Stimulated activated CD8-positive, alpha-beta memory T cell treated with anti-CD3 and anti-CD28 coated beads, Interleukin-12 subunit alpha, Interleukin-12 subunit beta, amount 100 ng/mL, for 4 hours (primary cell): ENCODE measurements around the gene ALCAM.
A peak's percentile ranks its signal among the peaks of the same experiment; 100 is the strongest.

Experiments used
- DNase-seq: peaks from one replicate; pipeline ENCODE4 v3.0.0-alpha.2; 2020; ENCODE audit warnings: low read depth

ALCAM gene

DNA sequence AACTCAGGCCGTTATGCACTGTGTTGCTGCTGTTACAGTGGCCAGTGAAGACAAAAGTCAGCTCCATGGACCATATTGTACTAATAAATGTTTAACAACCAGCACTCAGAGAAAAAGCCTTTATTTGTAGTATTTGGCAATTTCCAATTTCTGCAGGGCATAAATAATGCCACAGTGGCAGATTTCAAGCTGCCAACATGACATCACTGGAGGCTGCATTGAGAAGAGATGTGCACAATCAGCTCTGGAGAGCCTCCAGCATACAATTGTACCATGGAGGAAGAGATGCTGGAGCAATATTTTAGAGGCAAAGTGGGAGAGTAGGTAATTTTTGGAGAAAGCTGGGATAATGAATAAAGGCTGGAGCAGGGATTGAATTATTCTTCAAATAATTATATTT, 9.7 kb upstream of the ALCAM start:
- DNase-seq = no peak

DNA sequence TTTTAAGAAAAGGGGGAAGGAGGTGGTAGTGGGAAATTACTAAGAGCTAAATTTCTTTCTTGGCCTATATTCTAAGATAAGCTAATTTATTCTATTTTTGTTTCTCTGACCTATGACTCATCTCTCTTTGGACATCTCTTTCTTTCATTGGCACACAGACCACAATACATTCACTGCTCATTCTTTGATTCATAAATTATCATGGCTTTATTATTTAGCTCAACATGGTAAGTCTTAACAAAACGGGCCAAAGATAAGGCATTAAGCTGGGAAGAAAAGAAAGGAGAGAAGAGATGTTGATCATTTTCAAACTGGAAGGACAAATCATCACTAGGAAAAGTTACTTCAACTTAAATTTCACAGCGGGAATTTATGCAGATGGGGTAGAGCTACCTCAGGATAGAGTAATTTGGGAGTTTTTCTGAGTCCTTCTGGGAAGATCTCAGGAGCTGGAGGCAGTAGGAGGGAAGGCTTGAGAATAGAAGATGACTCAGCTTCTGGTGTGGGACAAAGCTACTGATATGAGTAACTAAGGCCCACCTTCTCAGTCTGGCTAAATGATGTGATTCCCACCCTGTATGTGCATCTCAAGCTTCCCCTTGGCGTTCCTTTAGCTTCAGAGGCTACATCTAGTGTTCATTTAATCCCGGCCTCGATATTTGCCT, 7.5 kb upstream of the ALCAM start:
- DNase-seq = no peak

GRCh38 chr3:105360003-105360402, 6.7 kb upstream of the ALCAM start:
- DNase-seq = no peak

GRCh38 chr3:105362021-105362665, 4.6 kb upstream of the ALCAM start:
- DNase-seq = no peak

DNA sequence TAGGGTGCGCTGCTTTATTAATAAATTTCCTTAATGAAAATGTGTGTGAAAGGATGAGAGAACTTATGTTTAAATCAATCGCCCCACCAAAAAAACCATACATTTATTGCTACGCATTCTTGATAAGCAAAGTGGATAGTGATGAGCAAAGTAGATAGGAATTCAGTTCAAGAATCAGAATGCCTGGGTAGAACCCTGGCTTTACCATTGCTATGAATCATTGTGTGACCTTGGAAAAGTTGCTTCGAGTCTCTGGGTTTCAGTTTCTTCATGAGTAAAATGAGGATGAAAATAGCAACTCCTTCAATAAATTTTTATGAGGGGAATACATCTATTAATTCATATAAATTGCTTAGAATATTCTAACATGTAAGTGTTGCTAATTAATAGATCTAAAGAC, 2.6 kb upstream of the ALCAM start:
- DNase-seq = no peak

GRCh38 chr3:105365081-105365390, 1.7 kb upstream of the ALCAM start:
- no peak for DNase-seq

- DNase-seq = no peak
Measured at GRCh38 chr3:105365391-105366325, 1.1 kb upstream of the ALCAM start.

DNA sequence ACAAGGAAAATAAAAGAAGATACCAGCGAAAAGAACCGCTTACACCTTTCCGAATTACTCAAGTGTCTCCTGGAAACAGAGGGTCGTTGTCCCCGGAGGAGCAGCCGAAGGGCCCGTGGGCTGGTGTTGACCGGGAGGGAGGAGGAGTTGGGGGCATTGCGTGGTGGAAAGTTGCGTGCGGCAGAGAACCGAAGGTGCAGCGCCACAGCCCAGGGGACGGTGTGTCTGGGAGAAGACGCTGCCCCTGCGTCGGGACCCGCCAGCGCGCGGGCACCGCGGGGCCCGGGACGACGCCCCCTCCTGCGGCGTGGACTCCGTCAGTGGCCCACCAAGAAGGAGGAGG, 325 bp downstream of the ALCAM start:
- DNase-seq = no peak

- peak; percentile 24 for DNase-seq
Measured at GRCh38 chr3:105367406-105368213, 901 bp downstream of the ALCAM start.

DNA sequence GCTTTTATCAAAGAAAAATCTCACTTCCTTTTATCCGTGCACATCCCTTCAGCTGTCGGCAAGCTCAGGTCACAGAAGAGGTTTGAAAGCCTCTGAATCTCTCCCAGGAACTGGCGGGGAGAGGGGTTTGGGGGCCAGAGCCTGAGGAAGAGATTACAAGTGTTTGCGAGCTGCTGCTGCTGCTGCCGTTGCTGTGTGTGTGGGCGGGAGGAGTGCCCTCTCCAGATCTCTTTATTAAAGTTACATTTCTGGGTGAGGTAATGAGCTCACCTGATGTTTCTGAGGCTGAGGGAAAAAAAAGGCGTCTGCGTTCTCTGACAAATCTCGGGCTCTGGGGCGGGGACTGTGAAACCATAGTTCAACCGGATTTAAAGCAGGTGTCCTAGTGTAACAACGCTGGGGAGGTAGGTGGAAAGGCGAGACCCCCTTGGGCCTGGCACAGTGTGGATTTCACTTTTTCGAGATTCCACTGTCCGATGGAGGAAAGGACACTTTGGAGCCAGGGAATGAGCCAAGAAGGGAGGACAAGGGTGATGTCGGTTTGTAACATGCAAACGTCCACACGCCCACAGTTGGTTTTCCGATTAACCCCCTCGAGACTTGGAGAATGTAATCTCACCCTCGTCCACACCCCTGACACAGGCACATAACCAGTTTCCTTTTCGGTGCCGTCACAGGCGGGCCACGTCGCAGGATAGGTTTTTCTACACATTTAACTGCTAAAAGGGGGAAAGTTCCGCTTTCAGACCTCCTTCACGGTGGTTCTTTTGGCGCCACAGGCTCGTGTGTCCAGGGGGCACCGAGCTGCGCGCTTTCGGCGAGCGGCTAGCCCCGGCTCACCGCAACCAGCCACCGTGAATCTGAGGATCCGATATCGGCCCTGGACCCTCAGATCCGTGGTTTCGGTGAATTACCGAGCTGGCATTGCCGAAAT, 2.1 kb downstream of the ALCAM start:
- DNase-seq = peak; percentile 49

- DNase-seq = peak; percentile 6
Measured at GRCh38 chr3:105369500-105370371, 3.0 kb downstream of the ALCAM start.

DNA sequence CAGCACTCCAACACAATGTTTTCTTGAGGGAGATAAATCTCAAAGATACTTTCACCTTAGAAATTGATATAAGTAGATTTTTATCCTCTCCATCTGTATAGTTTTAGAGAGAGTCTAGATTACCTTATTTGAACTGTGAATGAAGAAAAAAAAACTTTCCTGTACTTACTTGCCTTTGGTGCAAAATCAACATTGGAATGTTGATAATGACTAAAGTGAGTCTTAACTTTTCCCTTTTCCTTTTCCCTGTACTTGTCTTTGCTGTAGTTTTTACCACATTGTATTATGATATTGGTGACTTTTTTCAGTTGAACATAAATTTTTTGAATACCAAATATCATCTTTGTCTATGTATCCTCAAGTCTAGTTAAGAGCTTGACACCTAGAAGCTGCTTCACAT, 6.7 kb downstream of the ALCAM start:
- DNase-seq = no peak

DNA sequence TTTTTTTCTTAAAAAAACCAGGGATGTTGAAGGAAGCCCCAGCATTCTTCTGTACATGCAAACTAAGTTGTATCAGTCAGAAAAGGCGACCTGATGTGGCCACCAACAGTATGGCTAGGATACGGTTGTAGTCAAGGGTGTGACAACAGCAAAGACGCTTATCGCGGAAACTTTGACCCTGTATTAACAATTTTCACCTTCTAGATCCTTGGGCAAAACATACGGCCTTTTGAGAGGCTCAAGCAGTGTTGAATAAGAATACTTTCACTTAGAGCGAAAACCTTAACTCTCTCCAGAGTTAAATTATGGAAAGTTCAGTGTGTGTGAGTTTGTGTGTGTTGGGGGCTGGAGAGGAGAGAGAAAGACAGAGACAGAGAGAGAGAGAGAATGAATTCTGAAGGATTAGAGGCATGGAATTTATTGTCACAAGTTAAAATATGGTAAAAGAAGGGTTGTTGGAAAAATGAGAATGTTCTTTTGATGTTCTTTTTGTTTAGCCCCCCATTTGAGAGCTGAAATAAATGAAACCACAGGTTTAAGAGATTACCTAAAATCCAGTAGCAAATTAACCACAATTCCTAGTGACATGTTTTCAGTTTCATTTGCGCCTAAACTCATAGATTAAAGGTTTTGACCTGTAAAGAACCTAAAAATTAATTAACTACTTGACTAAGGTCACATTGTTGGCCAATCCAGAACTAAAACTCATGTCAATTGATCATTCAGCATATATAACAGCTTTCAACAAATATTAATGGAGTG, 9.2 kb downstream of the ALCAM start:
- no peak for DNase-seq

DNA sequence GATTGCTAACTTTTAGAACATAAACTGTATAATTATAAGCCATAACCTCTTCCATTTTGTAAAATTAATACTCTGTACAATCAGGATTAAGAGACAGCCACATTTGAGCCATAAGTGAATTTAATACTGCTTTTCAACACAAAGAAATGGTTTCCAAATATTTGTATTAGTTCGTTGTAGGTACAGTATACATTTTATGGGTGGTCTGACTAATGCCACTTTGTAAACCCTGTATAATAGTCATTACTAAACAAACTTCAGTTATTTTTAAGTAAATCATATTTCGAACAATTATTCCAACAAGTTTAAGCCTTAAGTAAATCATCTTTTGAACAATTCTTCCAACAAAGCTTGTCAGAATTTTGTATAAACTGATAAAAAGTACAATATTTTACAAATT, 11.0 kb downstream of the ALCAM start:
- no peak for DNase-seq

GRCh38 chr3:105385179-105385578, 18.5 kb downstream of the ALCAM start:
- no peak for DNase-seq

DNA sequence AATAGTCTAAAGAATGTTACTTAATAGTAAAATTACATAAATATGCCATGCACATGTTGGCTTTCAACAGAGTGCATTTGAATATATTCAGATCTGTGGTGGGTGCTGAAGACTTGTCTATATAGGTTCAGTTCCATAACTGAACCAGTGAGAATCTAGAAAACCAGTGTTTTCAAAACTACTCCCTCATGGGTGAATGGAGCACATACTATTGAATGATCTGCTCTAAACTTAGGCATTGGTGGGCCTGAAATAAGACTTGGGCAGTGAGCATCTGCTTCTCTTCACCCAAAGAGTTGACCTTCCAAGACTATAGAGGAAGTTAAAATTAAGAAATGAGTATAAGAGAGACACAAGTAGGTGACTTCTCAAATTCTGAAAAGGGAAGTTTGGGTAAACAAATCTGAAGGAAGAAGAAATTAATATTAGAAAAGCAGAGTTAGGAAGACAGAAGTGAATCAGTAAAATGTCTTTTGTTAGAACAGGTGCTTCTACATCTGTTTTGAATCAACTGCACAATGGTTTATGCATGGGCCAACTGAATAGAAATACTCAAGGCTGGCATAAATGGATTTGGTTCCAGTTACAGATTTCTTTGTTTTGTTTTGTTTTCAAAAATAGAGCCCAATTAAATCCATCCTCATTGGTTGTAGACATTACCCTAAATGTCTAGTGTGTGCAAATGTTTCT, 19.3 kb downstream of the ALCAM start:
- DNase-seq = no peak

DNA sequence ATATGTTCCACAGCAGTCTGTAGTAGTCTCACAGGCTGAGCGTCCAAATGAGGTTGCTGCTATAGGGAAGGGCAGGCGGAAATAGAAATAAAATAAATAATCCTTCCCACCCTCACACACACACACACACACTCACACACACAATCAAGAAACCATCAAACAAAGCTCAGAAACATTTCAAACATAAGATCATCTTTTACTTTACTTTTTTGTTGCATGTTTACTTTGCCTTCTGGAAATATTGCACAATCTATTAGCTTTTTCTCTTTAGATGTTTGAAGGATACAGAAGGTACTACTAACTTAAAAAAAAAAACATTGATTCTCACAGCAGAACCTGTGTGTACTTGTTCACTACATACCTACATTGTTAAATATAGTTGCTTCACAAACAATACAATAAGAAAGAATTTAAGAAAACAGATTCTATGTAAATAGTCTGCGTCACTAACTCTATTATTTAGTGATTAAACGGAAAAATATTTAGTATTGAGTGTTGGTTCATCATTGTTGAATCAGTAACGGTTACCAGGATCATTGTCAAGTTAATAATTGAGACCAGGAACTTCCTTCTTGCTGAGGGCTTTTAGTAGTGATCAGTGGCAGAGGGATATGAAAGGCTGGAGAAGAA, 20.5 kb downstream of the ALCAM start:
- DNase-seq = no peak

GRCh38 chr3:105388176-105388575, 21.5 kb downstream of the ALCAM start:
- DNase-seq = no peak
